Upper lobe of right lung (tissue), 1 donor: ENCODE measurements around the gene FUOM. TPM values are rescaled to one million over a fixed set of nuclear protein-coding genes. Genes with fewer than 3 reads are reported as not detected.

ENCODE experiments used
- ATAC-seq: fragments of 200-7000 bp; cut with Tn5 transposase; one replicate; pipeline ENCODE4 v1.9.1; 2020; ENCODE audit warnings: mild to moderate bottlenecking, moderate library complexity
- DNase-seq: peaks from one replicate; pipeline ENCODE4 v3.0.0-alpha.2; 2020
- H3K27ac ChIP-seq: fragments of 200-600 bp; one replicate; pipeline ENCODE4 v1.8.0; 2022
- H3K27me3 ChIP-seq: fragments of 200-600 bp; one replicate; pipeline ENCODE4 v1.8.0; 2022; ENCODE audit warnings: mild to moderate bottlenecking
- H3K36me3 ChIP-seq: fragments of 200-600 bp; one replicate; pipeline ENCODE4 v1.8.0; 2022
- H3K4me1 ChIP-seq: fragments of 200-600 bp; one replicate; pipeline ENCODE4 v1.8.0; 2022
- H3K4me3 ChIP-seq: fragments of 200-600 bp; one replicate; pipeline ENCODE4 v1.8.0; 2022; ENCODE audit warnings: mild to moderate bottlenecking
- H3K9me3 ChIP-seq: fragments of 200-600 bp; one replicate; pipeline ENCODE4 v1.8.0; 2022
- CTCF ChIP-seq: fragments of 200-600 bp; IDR thresholded peaks from one replicate; pipeline ENCODE4 v1.8.0; 2022; ENCODE audit warnings: antibody characterized with exemption
- intact Hi-C: fragments of 100-400 bp; cut with DNase I; formaldehyde crosslinking; loops from one replicate; pipeline ENCODE4 v1.11.0; 2022
- total RNA-seq: library from RNA; stranded (reverse); fragmentation: NEBNext Ultra II Directional; extraction: Animal tissue kit (Norgen Biotek cat#: 25700); gene quantifications from one replicate; pipeline ENCODE4 v1.2.1, GENCODE V29; 2021
- donor health status: DM: no; HTN: yes; CAD: no; lungs with severe emphysema.

The FUOM gene
- total RNA-seq, 1 donor from 2014 or later: 21.2 TPM

- no peak for ATAC-seq
- no peak overlapping the region for H3K27ac ChIP-seq
These were observed 1.1 kb downstream of the FUOM start for GRCh38 chr10:133356549-133357284.

GRCh38 chr10:133355991-133356390, 1.8 kb downstream of the FUOM start:
- no peak for DNase-seq

More at GRCh38 chr10:133356549-133357284, 1.1 kb downstream of the FUOM start:
- no peak for TF ChIP-seq CTCF
- DNase-seq: no peak
- intact Hi-C loops: no loop called here
- Histone ChIP-seq H3K36me3 (no peaks in the 10 kb centered on the region), H3K27me3 (no peaks in the 10 kb centered on the region), H3K4me3 (peak overlapping the region; percentile 68), H3K4me1 (peaks cover 11% of the 10 kb centered on the region), H3K9me3 (no peaks in the 10 kb centered on the region)

GRCh38 chr10:133355266-133355665, 2.6 kb downstream of the FUOM start:
- Histone ChIP-seq H3K9me3 (no peaks in the 10 kb centered on the region), H3K27me3 (no peaks in the 10 kb centered on the region), H3K4me3 (no peak overlapping the region), H3K36me3 (no peaks in the 10 kb centered on the region), H3K4me1 (peaks cover 11% of the 10 kb centered on the region), H3K27ac (no peak overlapping the region)
- intact Hi-C loops: no loop called here
- DNase-seq (no peak), ATAC-seq (no peak)
- no peak for TF ChIP-seq CTCF

More at GRCh38 chr10:133355991-133356390, 1.8 kb downstream of the FUOM start:
- Histone ChIP-seq H3K27me3 (no peaks in the 10 kb centered on the region), H3K36me3 (no peaks in the 10 kb centered on the region), H3K4me1 (peaks cover 11% of the 10 kb centered on the region), H3K9me3 (no peaks in the 10 kb centered on the region), H3K4me3 (no peak overlapping the region), H3K27ac (no peak overlapping the region)
- intact Hi-C loops: no loop called here
- ATAC-seq: no peak
- TF ChIP-seq CTCF: no peak

DNA sequence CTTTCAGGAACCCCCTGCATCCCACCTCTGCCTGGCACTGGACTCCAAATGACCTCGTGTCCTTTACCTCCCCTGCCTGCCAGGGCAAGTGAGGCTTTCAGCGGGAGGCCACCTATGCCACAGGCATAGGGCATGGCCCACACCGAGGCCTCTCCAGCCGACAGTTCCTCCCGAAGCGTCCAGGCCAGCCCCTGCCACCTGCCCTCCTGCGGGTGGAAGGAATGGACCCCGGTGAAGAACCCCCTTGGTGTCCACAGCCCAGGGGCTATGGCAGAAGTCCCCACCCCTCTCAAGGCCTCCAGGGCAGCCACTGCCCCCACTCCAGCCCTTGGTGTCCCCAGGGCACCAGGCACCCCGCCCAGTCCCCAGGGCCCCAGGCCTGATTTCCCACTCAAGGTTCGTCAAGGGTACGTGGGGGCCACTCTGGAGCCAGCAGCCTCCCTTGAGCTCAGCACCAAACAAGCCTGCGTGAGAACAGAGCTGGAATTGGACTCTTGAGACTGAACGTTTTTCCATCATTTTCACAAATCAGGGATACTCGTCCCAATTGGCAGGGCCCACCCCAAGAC, 3.1 kb downstream of the FUOM start:
- Histone ChIP-seq H3K4me1 (peaks cover 11% of the 10 kb centered on the region), H3K9me3 (no peaks in the 10 kb centered on the region), H3K36me3 (no peaks in the 10 kb centered on the region), H3K4me3 (no peak overlapping the region), H3K27ac (no peak overlapping the region), H3K27me3 (no peaks in the 10 kb centered on the region)
- no peak for DNase-seq
- TF ChIP-seq CTCF: no peak
- intact Hi-C loops: no loop called here
- ATAC-seq: no peak

- Histone ChIP-seq H3K27me3 (no peaks in the 10 kb centered on the region), H3K36me3 (no peaks in the 10 kb centered on the region), H3K9me3 (no peaks in the 10 kb centered on the region), H3K27ac (no peak overlapping the region), H3K4me1 (peaks cover 11% of the 10 kb centered on the region), H3K4me3 (no peak overlapping the region)
- DNase-seq: no peak
- no peak for TF ChIP-seq CTCF
- intact Hi-C loops: no loop called here
- no peak for ATAC-seq
These were observed 3.7 kb downstream of the FUOM start for GRCh38 chr10:133353988-133354605.
